ENCODE results near the gene WAS. TPM values are rescaled to one million over a fixed set of nuclear protein-coding genes. Genes with fewer than 3 reads are reported as not detected.
A peak's percentile ranks its signal among the peaks of the same experiment; 100 is the strongest.

Gene WAS
- total RNA-seq: 100 to 1,000 TPM; 136 to 149 (median 141) TPM
- total RNA-seq (2013): 86.2 TPM

DNA sequence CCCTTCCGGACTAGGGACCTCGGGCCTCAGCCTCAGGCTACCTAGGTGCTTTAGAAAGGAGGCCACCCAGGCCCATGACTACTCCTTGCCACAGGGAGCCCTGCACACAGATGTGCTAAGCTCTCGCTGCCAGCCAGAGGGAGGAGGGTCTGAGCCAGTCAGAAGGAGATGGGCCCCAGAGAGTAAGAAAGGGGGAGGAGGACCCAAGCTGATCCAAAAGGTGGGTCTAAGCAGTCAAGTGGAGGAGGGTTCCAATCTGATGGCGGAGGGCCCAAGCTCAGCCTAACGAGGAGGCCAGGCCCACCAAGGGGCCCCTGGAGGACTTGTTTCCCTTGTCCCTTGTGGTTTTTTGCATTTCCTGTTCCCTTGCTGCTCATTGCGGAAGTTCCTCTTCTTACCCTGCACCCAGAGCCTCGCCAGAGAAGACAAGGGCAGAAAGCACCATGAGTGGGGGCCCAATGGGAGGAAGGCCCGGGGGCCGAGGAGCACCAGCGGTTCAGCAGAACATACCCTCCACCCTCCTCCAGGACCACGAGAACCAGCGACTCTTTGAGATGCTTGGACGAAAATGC, at the start of gene WAS:
TSS of gene WAS (plus strand) at position 389 of the 572 bp plus-strand sequence. CDS start at position 444, 55 bp downstream.
- H3K27me3 ChIP-seq (ENCODE audit: control insufficient read depth, insufficient read depth, low read length): no peaks in the 10 kb centered on the region
- Mint-ChIP-seq H3K4me1 (peaks cover 21 to 47% of the 10 kb centered on the region in 2 donors), H3K27me3 (ENCODE audit: low read depth in 2 of 2) (no peaks in the 10 kb centered on the region), H3K27ac (peak within 1 kb of the TSS; percentile 88 to 93), H3K4me3 (peak within 1 kb of the TSS; percentile 92), H3K9me3 (no peaks in the 10 kb centered on the region), H3K36me3 (no peaks in the 10 kb centered on the region)
- no peaks in the 10 kb centered on the region for H3K9me3 ChIP-seq (ENCODE audit: control insufficient read depth, insufficient read depth, low read length)
- peaks cover 25% of the 10 kb centered on the region for H3K36me3 ChIP-seq (ENCODE audit: control insufficient read depth, insufficient read depth, low read length)
- 0% methylated on average over 11 of the region's 13 CpGs for WGBS (ENCODE audit: insufficient coverage)
- TF ChIP-seq, protein P1, sequence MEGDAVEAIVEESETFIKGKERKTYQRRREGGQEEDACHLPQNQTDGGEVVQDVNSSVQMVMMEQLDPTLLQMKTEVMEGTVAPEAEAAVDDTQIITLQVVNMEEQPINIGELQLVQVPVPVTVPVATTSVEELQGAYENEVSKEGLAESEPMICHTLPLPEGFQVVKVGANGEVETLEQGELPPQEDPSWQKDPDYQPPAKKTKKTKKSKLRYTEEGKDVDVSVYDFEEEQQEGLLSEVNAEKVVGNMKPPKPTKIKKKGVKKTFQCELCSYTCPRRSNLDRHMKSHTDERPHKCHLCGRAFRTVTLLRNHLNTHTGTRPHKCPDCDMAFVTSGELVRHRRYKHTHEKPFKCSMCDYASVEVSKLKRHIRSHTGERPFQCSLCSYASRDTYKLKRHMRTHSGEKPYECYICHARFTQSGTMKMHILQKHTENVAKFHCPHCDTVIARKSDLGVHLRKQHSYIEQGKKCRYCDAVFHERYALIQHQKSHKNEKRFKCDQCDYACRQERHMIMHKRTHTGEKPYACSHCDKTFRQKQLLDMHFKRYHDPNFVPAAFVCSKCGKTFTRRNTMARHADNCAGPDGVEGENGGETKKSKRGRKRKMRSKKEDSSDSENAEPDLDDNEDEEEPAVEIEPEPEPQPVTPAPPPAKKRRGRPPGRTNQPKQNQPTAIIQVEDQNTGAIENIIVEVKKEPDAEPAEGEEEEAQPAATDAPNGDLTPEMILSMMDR (IDR thresholded peaks at IDR 0.05): no peak
- intact Hi-C loops (cut with micrococcal nuclease): no loop called here
- ATAC-seq (peak; percentile 81 to 88 (median 82)), DNase-seq (peak; percentile 29 to 73)
- H3K4me1 ChIP-seq (ENCODE audit: control insufficient read depth, insufficient read depth, low read length): peaks cover 43% of the 10 kb centered on the region
- H3K27ac ChIP-seq (ENCODE audit: low read length): peak within 1 kb of the TSS; percentile 95
- peak within 1 kb of the TSS; percentile 84 for H3K4me3 ChIP-seq (ENCODE audit: low read length)

DNA sequence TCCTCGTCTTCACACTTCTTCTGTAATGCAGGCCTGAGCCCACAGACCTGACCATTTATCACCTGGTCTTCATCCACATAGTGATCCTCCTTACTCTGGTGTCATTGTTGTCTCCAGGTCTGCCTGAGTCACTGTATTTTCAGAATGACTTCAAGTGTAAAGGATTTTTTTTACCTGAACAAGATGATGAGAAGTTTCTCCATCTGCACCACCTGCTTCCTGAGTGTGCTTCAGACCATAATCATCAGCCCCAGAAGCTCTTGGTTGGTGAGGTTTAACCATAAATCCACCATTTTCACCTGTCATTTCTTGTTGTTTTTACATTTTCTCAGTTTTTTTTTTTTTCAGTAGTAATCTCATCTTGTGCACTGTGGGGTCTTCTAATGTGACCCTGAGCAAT, 47.3 kb upstream of the WAS start:
- TF ChIP-seq, protein P1 (IDR thresholded peaks at IDR 0.05): no peak
- ATAC-seq (no peak), DNase-seq (no peak)
- no peak overlapping the region for H3K27ac ChIP-seq (ENCODE audit: low read length)
- H3K27me3 ChIP-seq (ENCODE audit: control insufficient read depth, insufficient read depth, low read length): no peaks in the 10 kb centered on the region
- no peaks in the 10 kb centered on the region for H3K9me3 ChIP-seq (ENCODE audit: control insufficient read depth, insufficient read depth, low read length)
- no peak overlapping the region for H3K4me3 ChIP-seq (ENCODE audit: low read length)
- no peaks in the 10 kb centered on the region for H3K27me3 Mint-ChIP-seq (ENCODE audit: low read depth in 2 of 2)
- H3K4me1 Mint-ChIP-seq: peaks cover 0 to 5% of the 10 kb centered on the region in 2 donors
- H3K4me1 ChIP-seq (ENCODE audit: control insufficient read depth, insufficient read depth, low read length): peaks cover 9% of the 10 kb centered on the region
- H3K36me3 Mint-ChIP-seq: no peaks in the 10 kb centered on the region
- intact Hi-C loops (cut with micrococcal nuclease): no loop called here
- 82% methylated on average over 1 of the region's 1 CpG for WGBS (ENCODE audit: insufficient coverage)
- no peak overlapping the region for H3K27ac Mint-ChIP-seq
- no peak overlapping the region for H3K4me3 Mint-ChIP-seq
- no peaks in the 10 kb centered on the region for H3K36me3 ChIP-seq (ENCODE audit: control insufficient read depth, insufficient read depth, low read length)
- no peaks in the 10 kb centered on the region for H3K9me3 Mint-ChIP-seq

- Mint-ChIP-seq H3K9me3 (no peaks in the 10 kb centered on the region), H3K4me3 (no peak overlapping the region), H3K36me3 (no peaks in the 10 kb centered on the region), H3K4me1 (peaks cover 0 to under 1% of the 10 kb centered on the region in 2 donors), H3K27ac (no peak overlapping the region), H3K27me3 (ENCODE audit: low read depth in 2 of 2) (no peaks in the 10 kb centered on the region)
- ATAC-seq (no peak), DNase-seq (no peak)
- Histone ChIP-seq H3K27me3 (ENCODE audit: control insufficient read depth, insufficient read depth, low read length) (no peaks in the 10 kb centered on the region), H3K9me3 (ENCODE audit: control insufficient read depth, insufficient read depth, low read length) (no peaks in the 10 kb centered on the region), H3K4me3 (ENCODE audit: low read length) (no peak overlapping the region), H3K36me3 (ENCODE audit: control insufficient read depth, insufficient read depth, low read length) (no peaks in the 10 kb centered on the region), H3K27ac (ENCODE audit: low read length) (no peak overlapping the region), H3K4me1 (ENCODE audit: control insufficient read depth, insufficient read depth, low read length) (peaks cover 4% of the 10 kb centered on the region)
- intact Hi-C loops (cut with micrococcal nuclease): no loop called here
- 43% methylated on average over 2 of the region's 2 CpGs for WGBS (ENCODE audit: insufficient coverage)
- TF ChIP-seq, protein P1 (IDR thresholded peaks at IDR 0.05): no peak
Measured at GRCh38 chrX:48636776-48637175, 46.8 kb upstream of the WAS start.

DNA sequence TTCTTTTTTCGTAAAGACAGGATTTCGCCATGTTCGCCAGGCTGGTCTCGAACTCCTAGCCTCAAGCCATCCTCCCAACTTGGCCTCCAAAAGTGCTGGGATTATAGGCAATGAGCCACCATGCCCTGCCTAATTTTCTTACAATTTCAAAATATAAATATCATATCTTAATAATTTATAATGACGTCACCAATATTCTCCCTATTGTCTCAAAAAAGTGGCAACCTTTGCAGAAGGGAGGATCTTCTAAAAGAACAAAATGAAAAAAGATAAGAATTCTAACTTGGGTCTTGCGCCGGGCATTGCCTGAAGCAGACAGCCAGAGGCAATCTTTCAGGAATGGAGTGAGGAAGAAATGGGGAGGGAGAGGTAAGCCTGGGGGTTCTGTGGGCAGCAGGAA, 37.9 kb upstream of the WAS start:
- Histone ChIP-seq H3K4me3 (ENCODE audit: low read length) (no peak overlapping the region), H3K27me3 (ENCODE audit: control insufficient read depth, insufficient read depth, low read length) (no peaks in the 10 kb centered on the region), H3K9me3 (ENCODE audit: control insufficient read depth, insufficient read depth, low read length) (no peaks in the 10 kb centered on the region), H3K27ac (ENCODE audit: low read length) (no peak overlapping the region), H3K36me3 (ENCODE audit: control insufficient read depth, insufficient read depth, low read length) (no peaks in the 10 kb centered on the region), H3K4me1 (ENCODE audit: control insufficient read depth, insufficient read depth, low read length) (no peaks in the 10 kb centered on the region)
- Mint-ChIP-seq H3K27ac (no peak overlapping the region), H3K27me3 (ENCODE audit: low read depth in 2 of 2) (no peaks in the 10 kb centered on the region), H3K9me3 (no peaks in the 10 kb centered on the region), H3K4me1 (peaks cover 0 to 4% of the 10 kb centered on the region in 2 donors), H3K36me3 (no peaks in the 10 kb centered on the region), H3K4me3 (no peak overlapping the region)
- TF ChIP-seq, protein P1 (IDR thresholded peaks at IDR 0.05): no peak
- no peak for DNase-seq
- no peak for ATAC-seq
- 100% methylated on average over 6 of the region's 7 CpGs for WGBS (ENCODE audit: insufficient coverage)
- intact Hi-C loops (cut with micrococcal nuclease): no loop called here
